Transverse colon (tissue), 3 donors: Measurements from ENCODE around the gene DLL1.

ENCODE experiments used
- CTCF ChIP-seq, 5 experiments: fragments of 200-600 bp in 3 of 5; fragments of 450-650 bp in 2 of 5; sonication (generic) in 3 of 5; IDR thresholded peaks; 1 replicate in 2 of 5; 2 replicates in 3 of 5; pipeline ENCODE4 v1.5.1; 2016 to 2017; ENCODE audit warnings: antibody characterized with exemption in 5 of 5, inconsistent platforms in 3 of 5, mild to moderate bottlenecking in 2 of 5, moderate library complexity in 1 of 5
- EP300 ChIP-seq: sonication (generic); formaldehyde crosslinking; IDR thresholded peaks from one replicate; pipeline ENCODE4 v1.6.1; 2017; ENCODE audit warnings: antibody characterized with exemption, low read depth
- POLR2A ChIP-seq: fragments of 450-650 bp; IDR thresholded peaks from one replicate; pipeline ENCODE4 v1.6.1; 2016; ENCODE audit warnings: antibody characterized with exemption, mild to moderate bottlenecking, moderate library complexity

DNA sequence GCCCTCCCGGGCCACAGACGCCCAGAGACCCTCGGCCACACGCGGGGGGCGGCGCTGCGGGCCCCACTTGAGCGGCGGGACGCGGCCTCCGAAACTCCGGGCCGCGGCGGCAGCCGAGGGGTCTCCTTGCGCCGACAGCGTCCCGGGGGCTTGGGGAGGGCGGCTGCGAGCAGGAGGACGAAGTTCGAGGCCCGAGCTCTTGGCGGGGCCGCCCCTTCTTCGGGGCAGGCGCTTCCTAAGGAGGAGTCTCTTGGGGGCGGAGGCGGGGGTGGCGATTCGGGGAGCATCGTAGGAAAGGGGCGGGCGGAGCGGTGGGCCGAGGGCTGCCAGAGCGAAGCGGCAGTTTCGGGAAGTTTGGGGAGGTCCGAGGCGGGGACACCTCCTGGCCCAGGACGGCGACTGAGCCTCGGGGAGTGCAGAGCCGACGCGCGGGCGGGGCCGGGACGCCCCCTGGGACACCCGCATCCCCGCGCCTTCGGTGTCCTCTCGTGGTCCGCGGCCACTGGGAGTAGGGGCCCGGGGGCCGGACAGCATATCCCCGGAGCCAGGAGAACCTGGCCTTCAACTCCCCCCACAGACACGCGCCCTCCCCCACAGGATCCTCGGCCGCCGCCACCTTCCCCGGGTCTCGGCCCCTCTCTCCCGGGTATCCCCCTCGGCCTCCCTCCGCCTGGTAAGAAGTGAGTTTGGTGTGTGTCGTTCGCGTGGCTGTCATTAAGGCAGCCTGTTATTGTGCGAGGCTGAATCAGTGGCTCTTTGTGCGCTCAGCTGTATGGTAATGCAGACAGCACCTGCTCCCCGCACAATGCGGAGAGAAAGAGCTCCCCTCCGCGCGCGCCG is 613 bp upstream of the DLL1 start:
- TF ChIP-seq CTCF (IDR thresholded peaks at IDR 0.05) (no peak), EP300 (no peak), POLR2A (peak; percentile 28)
